Spleen (tissue), 11 donors: ENCODE data around the gene CD209. TPM values are rescaled to one million over a fixed set of nuclear protein-coding genes. Genes with fewer than 3 reads are reported as not detected.
A peak's percentile ranks its signal among the peaks of the same experiment; 100 is the strongest.

Experiments
- DNase-seq: peaks from one replicate; pipeline ENCODE4 v3.0.0-alpha.2; 2020
- H3K27ac ChIP-seq, 8 donors: fragments of 200-600 bp; sonication (generic) in 7 of 8; 1 replicate in 4 of 8; 2 replicates in 4 of 8; pipeline versions ENCODE4 v1.5.0 to v1.8.0; 2016 to 2021; ENCODE audit warnings: inconsistent platforms in 4 of 8, mild to moderate bottlenecking in 4 of 8, moderate library complexity in 1 of 8
- H3K27me3 ChIP-seq, 7 donors: fragments of 200-600 bp; sonication (generic) in 6 of 7; replicated peaks in 1 of 7; 1 replicate in 4 of 7; 2 replicates in 3 of 7; pipeline versions ENCODE4 v1.5.0 to v1.8.0; 2016 to 2021; ENCODE audit warnings: inconsistent platforms in 3 of 7, mild to moderate bottlenecking in 1 of 7
- H3K36me3 ChIP-seq, 6 donors: fragments of 200-600 bp; sonication (generic) in 5 of 6; 1 replicate in 4 of 6; 2 replicates in 2 of 6; pipeline versions ENCODE4 v1.5.0 to v1.8.0; 2016 to 2021; ENCODE audit warnings: inconsistent platforms in 2 of 6
- H3K4me1 ChIP-seq, 6 donors: fragments of 200-600 bp; sonication (generic) in 5 of 6; 1 replicate in 3 of 6; 2 replicates in 3 of 6; pipeline versions ENCODE4 v1.5.0 to v1.8.0; 2016 to 2021; ENCODE audit warnings: inconsistent platforms in 3 of 6
- H3K4me3 ChIP-seq, 8 donors: fragments of 200-600 bp; sonication (generic) in 7 of 8; 1 replicate in 4 of 8; 2 replicates in 4 of 8; pipeline versions ENCODE4 v1.5.0 to v1.8.0; 2016 to 2021; ENCODE audit warnings: inconsistent platforms in 4 of 8, mild to moderate bottlenecking in 4 of 8, moderate library complexity in 2 of 8
- H3K9me3 ChIP-seq, 8 donors: fragments of 200-600 bp; sonication (generic) in 7 of 8; 1 replicate in 4 of 8; 2 replicates in 4 of 8; pipeline versions ENCODE4 v1.5.0 to v1.8.0; 2016 to 2021; ENCODE audit warnings: inconsistent platforms in 4 of 8
- POLR2A ChIP-seq, 3 donors: fragments of 450-650 bp; IDR thresholded peaks; one replicate each; pipeline ENCODE4 v1.5.1; 2017; ENCODE audit warnings: antibody characterized with exemption in 3 of 3, mild to moderate bottlenecking in 1 of 3
- POLR2AphosphoS5 ChIP-seq, 3 donors: sonication (generic); formaldehyde crosslinking; IDR thresholded peaks; one replicate each; pipeline ENCODE4 v1.5.1; 2017; ENCODE audit warnings: antibody characterized with exemption in 3 of 3
- WGBS, 5 donors: extraction: QIAGEN DNeasy Blood & Tissue Kit in 3 of 5; methylation state at CpG; one replicate each; pipeline versions ENCODE4 v1.1.5 to v1.1.7; 2013 to 2018; 5-methylcytosine and 5-hydroxymethylcytosine counted together
- intact Hi-C: fragments of 100-400 bp; cut with DNase I; formaldehyde crosslinking; loops from one replicate; pipeline ENCODE4 v1.15.0; 2023; ENCODE audit warnings: low total_unique reads
- polyA plus RNA-seq, 3 donors: library from polyadenylated mRNA; stranded (reverse); fragments of 200-250 nt; gene quantifications; one replicate each; pipeline ENCODE4 v1.2.1, GENCODE V29; 2013
- total RNA-seq, 7 donors: library from RNA; depleted of rRNA in 3 of 7; stranded (reverse); fragments of >200 nt in 3 of 7; fragmentation: NEBNext Ultra II Directional in 4 of 7; extraction: Animal tissue kit (Norgen Biotek cat#: 25700) in 4 of 7; gene quantifications; one replicate each; pipeline versions ENCODE4 v1.1.0 to v1.2.1, GENCODE V29; 2016 to 2021
- TF ChIP-seq, protein P1 (sequence below), 11 experiments: fragments of 200-600 bp in 7 of 11; fragments of 450-650 bp in 4 of 11; sonication (generic) in 4 of 11; IDR thresholded peaks in 8 of 11; conservative IDR thresholded peaks in 3 of 11; 1 replicate in 7 of 11; 2 replicates in 4 of 11; pipeline versions ENCODE4 v1.4.0 to v1.8.0; 2016 to 2021; ENCODE audit warnings: antibody characterized with exemption in 11 of 11, inconsistent platforms in 4 of 11, mild to moderate bottlenecking in 1 of 11
- donor health status: healthy with polysubstance abuse.
- donor health status: DM: no; HTN: no; CAD: no; lungs with moderate emphysema.
- donor health status: DM: no; HTN: no; CAD: no.
- donor health status: Bipolar disorder and iron deficiency.
- donor health status: healthy.
- donor health status: DM: no; HTN: no; CAD: no.
- donor health status: DM: yes; HTN: yes; CAD: no.

The CD209 gene
- total and polyA plus RNA-seq, 10 donors: 0.42 to 22.2 (median 1.5) TPM

DNA sequence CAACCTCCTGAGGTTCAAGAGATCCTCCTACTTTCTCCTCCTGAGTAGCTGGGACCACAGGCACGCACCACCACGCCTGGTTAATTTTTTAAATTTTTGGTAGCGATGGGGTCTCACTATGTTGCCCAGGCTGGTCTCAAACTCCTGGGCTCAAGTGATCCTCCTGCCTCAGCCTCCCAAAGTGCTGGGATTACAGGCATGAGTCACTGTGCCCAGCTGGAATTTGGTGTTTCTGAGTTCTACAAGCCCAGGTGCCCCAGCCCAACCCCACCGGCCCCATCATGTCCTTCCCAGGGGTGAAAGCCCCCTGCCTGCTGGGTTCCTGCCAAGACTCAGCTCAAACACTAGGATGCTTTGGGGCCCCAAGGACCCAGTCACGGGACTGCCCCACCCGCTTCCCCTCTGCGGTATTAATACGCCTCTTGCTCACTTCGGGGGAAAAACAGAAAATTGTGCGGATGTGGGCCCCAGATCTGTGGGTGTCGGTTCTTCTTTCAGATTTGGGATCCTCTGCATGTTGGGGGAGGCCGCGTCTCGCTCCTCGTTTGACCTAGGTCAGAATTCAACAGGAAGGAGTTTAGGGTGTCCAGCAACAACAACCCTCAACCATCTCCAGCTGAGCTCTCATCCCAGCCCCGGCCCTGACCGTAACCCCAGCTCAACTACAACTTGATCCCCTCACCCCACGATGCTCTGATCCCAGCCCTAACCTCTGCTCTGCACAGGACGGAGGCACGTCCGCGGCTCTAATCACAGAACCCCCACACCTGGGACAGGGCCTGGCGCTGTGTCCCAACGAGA lies 41.7 kb downstream of the CD209 start:
- no peaks in the 10 kb centered on the region for H3K27me3 ChIP-seq
- peak; percentile 96 for DNase-seq

DNA sequence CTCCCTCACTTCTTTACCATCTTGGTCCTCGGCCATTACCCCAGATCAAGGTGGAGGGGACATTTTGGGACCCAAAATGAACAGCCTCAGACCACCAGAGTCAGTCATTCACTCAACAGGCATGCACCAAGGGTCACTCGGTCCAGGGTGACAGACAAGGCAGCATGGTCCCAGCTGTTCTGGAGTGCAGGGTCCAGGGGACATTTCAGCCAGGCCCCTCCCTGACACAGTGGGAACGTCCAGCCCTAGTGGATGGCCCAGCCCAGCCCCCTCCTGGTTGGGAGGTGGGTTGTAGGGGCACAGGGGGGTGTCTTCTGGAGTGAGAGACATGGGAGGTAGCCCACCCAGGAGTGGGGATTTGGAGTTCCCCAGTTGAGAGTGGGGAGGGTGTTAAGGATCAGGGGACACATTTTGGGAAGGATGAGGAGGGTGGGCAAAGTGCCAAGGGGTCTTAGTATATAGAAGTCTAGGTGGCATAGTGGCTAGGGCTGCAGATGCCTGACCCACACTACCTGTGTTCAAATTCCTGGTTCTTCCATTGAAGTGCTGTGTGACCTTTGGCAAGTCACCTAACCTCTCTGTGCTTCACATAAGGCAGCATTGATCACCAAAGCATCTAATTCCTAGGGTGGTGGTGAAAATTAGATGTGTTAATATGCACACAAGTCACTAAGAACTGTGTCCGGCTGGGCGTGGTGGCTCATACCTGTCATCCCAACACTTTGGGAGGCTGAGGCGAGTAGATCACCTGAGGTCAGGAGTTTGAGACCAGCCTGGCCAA lies 42.9 kb downstream of the CD209 start:
- Histone ChIP-seq H3K4me1 (peaks cover 19 to 95% (median 67%) of the 10 kb centered on the region in 6 donors), H3K36me3 (no peaks in the 10 kb centered on the region), H3K27me3 (no peaks in the 10 kb centered on the region), H3K9me3 (no peaks in the 10 kb centered on the region), H3K4me3 (no peak overlapping the region), H3K27ac (peak overlapping the region in 6 of 8 donors; percentile 6 to 94 (median 88))
- TF ChIP-seq POLR2A (IDR thresholded peaks at IDR 0.05) (no peak), POLR2AphosphoS5 (IDR thresholded peaks at IDR 0.05) (no peak)
- TF ChIP-seq, protein P1, sequence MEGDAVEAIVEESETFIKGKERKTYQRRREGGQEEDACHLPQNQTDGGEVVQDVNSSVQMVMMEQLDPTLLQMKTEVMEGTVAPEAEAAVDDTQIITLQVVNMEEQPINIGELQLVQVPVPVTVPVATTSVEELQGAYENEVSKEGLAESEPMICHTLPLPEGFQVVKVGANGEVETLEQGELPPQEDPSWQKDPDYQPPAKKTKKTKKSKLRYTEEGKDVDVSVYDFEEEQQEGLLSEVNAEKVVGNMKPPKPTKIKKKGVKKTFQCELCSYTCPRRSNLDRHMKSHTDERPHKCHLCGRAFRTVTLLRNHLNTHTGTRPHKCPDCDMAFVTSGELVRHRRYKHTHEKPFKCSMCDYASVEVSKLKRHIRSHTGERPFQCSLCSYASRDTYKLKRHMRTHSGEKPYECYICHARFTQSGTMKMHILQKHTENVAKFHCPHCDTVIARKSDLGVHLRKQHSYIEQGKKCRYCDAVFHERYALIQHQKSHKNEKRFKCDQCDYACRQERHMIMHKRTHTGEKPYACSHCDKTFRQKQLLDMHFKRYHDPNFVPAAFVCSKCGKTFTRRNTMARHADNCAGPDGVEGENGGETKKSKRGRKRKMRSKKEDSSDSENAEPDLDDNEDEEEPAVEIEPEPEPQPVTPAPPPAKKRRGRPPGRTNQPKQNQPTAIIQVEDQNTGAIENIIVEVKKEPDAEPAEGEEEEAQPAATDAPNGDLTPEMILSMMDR (IDR thresholded peaks at IDR 0.05 in 8 of 11, conservative IDR thresholded peaks at IDR 0.05 in 3 of 11): no peak
- intact Hi-C loops: no loop called here
- DNase-seq: peak; percentile 75
- 78 to 84% (median 81%) methylated on average over 4 to 6 of the region's 6 CpGs for WGBS, 5 donors

More for the DNA sequence above, 41.7 kb downstream of the CD209 start:
- intact Hi-C loops: no loop called here
- Histone ChIP-seq H3K36me3 (no peaks in the 10 kb centered on the region), H3K4me3 (peak overlapping the region in 2 of 8 donors; percentile 1 to 57), H3K27ac (peak overlapping the region; percentile 64 to 94 (median 86)), H3K4me1 (peaks cover 24 to 97% (median 71%) of the 10 kb centered on the region in 6 donors), H3K9me3 (no peaks in the 10 kb centered on the region)
- peak in 2 of 3 donors; percentile 65 to 68 for TF ChIP-seq POLR2AphosphoS5 (IDR thresholded peaks at IDR 0.05)
- no peak for TF ChIP-seq POLR2A (IDR thresholded peaks at IDR 0.05)
- 19 to 29% (median 21%) methylated on average over 24 of the region's 24 CpGs for WGBS, 5 donors

DNA sequence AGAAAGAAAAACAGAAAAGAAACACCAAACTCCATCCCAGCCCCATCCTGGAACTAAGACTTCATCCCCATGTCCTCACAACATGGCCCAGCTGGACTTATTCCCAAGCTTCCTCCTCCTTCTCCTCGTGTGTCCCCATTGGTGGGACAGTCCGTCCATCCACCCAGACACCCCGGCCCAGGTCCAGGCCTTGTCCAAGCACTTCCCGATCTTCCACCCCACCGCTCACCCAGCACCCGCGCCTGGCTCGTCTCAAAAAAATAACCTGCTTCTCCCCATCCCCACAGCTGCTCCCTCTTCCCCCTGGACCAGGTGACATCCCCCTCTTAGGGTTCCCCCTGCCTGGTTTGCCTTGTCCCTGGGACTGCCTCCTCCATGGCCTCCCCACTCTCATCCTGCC lies 44.0 kb downstream of the CD209 start:
- Histone ChIP-seq H3K27ac (peak overlapping the region in 5 of 8 donors; percentile 70 to 94 (median 87)), H3K36me3 (no peaks in the 10 kb centered on the region), H3K9me3 (no peaks in the 10 kb centered on the region), H3K4me1 (peaks cover 19 to 95% (median 66%) of the 10 kb centered on the region in 6 donors), H3K4me3 (no peak overlapping the region), H3K27me3 (peaks cover 0 to 9% (median 0%) of the 10 kb centered on the region in 7 donors)
- 76 to 83% (median 78%) methylated on average over 8 of the region's 8 CpGs for WGBS, 5 donors
- peak; percentile 73 for DNase-seq
- TF ChIP-seq POLR2A (IDR thresholded peaks at IDR 0.05) (no peak), POLR2AphosphoS5 (IDR thresholded peaks at IDR 0.05) (no peak)
- TF ChIP-seq, protein P1 (IDR thresholded peaks at IDR 0.05 in 8 of 11, conservative IDR thresholded peaks at IDR 0.05 in 3 of 11): no peak
- intact Hi-C loops: no loop called here

DNA sequence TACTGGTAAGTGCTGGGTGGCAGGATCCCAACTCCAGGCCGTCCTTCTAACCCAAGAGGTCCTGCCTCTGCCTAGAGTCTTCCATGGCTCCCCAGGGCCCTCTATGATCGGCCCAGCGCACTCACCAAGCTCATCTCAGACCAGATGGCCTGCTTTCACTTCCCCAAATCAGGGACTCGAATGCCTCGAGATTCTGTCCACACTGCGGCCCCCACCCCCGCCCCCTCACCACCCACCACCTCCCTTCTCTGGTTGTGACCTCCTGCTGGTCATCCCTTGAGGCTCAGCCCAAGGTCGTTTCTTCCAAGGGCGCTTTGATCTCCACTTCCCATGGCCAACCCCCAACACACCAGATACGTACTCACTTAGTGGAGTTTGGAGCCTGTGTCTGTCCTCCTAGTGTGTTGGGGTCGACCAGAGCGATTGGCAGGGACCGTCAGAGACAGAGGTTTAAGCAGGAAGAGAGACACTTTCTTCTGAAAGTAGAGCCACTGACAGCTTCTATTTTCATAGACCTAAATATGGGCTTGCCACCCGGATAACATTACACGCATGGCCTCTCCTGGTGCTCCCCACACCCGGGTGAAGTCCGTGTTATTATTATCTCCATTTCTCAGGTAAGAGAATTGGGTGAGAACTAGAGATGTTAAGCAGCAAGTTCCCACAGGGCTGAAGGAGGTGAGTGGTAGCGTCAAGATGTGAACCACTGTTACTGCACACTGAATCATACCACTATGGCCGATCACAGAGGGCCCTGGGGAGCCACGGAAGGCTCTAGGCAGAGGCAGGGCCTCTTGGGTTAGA lies 45.5 kb downstream of the CD209 start, which contains the start of gene FCER2:
TSS of gene FCER2 (minus strand) at position 478 of the 804 bp plus-strand sequence. CDS start 2,371 bp downstream, outside the sequence.
- whole genome bisulfite sequencing, 5 donors: 38 to 60% (median 42%) methylated on average over 20 of the region's 20 CpGs
- Histone ChIP-seq H3K4me1 (peaks cover 9 to 95% (median 55%) of the 10 kb centered on the region in 6 donors), H3K4me3 (peak within 1 kb of the TSS in 6 of 8 donors; percentile 5 to 59 (median 20)), H3K27me3 (peaks cover 0 to 23% (median 0%) of the 10 kb centered on the region in 7 donors), H3K27ac (peak within 1 kb of the TSS; percentile 48 to 90 (median 80)), H3K36me3 (peaks cover 0 to 4% (median 0%) of the 10 kb centered on the region in 6 donors), H3K9me3 (no peaks in the 10 kb centered on the region)
- peak; percentile 85 for DNase-seq
- TF ChIP-seq, protein P1 (IDR thresholded peaks at IDR 0.05 in 8 of 11, conservative IDR thresholded peaks at IDR 0.05 in 3 of 11): no peak
- peak in 2 of 3 donors; percentile 30 to 49 for TF ChIP-seq POLR2A (IDR thresholded peaks at IDR 0.05)
- TF ChIP-seq POLR2AphosphoS5 (IDR thresholded peaks at IDR 0.05): peak in 2 of 3 donors; percentile 64 to 81
- intact Hi-C loops: no loop called here
